Upper lobe of left lung (tissue), 6 donors: ENCODE results near the gene TRAPPC1. TPM values are rescaled to one million over a fixed set of nuclear protein-coding genes. Genes with fewer than 3 reads are reported as not detected.
A peak's percentile ranks its signal among the peaks of the same experiment; 100 is the strongest.

ENCODE experiments used
- ATAC-seq, 2 donors: fragments of 200-7000 bp; cut with Tn5 transposase; one replicate each; pipeline ENCODE4 v1.9.1; 2022; ENCODE audit warnings: mild to moderate bottlenecking in 2 of 2, moderate library complexity in 2 of 2; ENCODE audit not compliant: low FRiP score in 2 of 2
- DNase-seq, 2 donors: peaks; one replicate each; pipeline ENCODE4 v3.0.0-alpha.2; 2019 to 2020
- H3K27ac ChIP-seq, 4 donors: fragments of 200-600 bp; sonication (generic); one replicate each; pipeline ENCODE4 v1.5.1; 2016 to 2019
- H3K27me3 ChIP-seq, 4 donors: fragments of 200-600 bp; sonication (generic); one replicate each; pipeline ENCODE4 v1.5.1; 2017 to 2019
- H3K36me3 ChIP-seq, 4 donors: fragments of 200-600 bp; sonication (generic); one replicate each; pipeline ENCODE4 v1.5.1; 2016 to 2019
- H3K4me1 ChIP-seq, 4 donors: fragments of 200-600 bp; sonication (generic); one replicate each; pipeline ENCODE4 v1.5.1; 2018 to 2019
- H3K4me3 ChIP-seq, 4 donors: fragments of 200-600 bp; sonication (generic); one replicate each; pipeline ENCODE4 v1.5.1; 2017 to 2019; ENCODE audit warnings: mild to moderate bottlenecking in 2 of 4, moderate library complexity in 1 of 4
- H3K9me3 ChIP-seq, 4 donors: fragments of 200-600 bp; sonication (generic); one replicate each; pipeline ENCODE4 v1.5.1; 2018 to 2019
- CTCF ChIP-seq, 6 experiments: fragments of 450-650 bp in 4 of 6; fragments of 200-600 bp in 2 of 6; sonication (generic) in 2 of 6; IDR thresholded peaks; one replicate each; pipeline ENCODE4 v1.5.1; 2016 to 2019; ENCODE audit warnings: antibody characterized with exemption in 6 of 6
- EP300 ChIP-seq, 4 donors: sonication (generic); formaldehyde crosslinking; IDR thresholded peaks; one replicate each; pipeline ENCODE4 v1.5.1; 2017; ENCODE audit warnings: antibody characterized with exemption in 4 of 4, control low read depth in 2 of 4
- POLR2A ChIP-seq, 4 donors: fragments of 450-650 bp; IDR thresholded peaks; one replicate each; pipeline ENCODE4 v1.5.1; 2016 to 2017; ENCODE audit warnings: antibody characterized with exemption in 4 of 4, mild to moderate bottlenecking in 2 of 4
- POLR2AphosphoS5 ChIP-seq, 2 donors: sonication (generic); formaldehyde crosslinking; IDR thresholded peaks; one replicate each; pipeline ENCODE4 v1.5.1; 2017; ENCODE audit warnings: antibody characterized with exemption in 2 of 2
- WGBS, 2 donors: methylation state at CpG; one replicate each; pipeline ENCODE4 v1.1.5; 2017 to 2018; 5-methylcytosine and 5-hydroxymethylcytosine counted together
- total RNA-seq, 6 donors: library from RNA; depleted of rRNA in 4 of 6; stranded (reverse); fragments of >200 nt in 4 of 6; gene quantifications; one replicate each; pipeline versions ENCODE4 v1.1.0 to v1.2.1, GENCODE V29; 2016 to 2021
- donor health status: DM: no; HTN: no; CAD: no; lungs with moderate emphysema.
- donor health status: DM: no; HTN: yes; CAD: no; lungs with severe emphysema.

Gene TRAPPC1
- total RNA-seq, 6 donors from 2014 or later: 70.4 to 148 (median 95.8) TPM

- peak within 1 kb of the TSS; percentile 89 to 96 (median 92) for H3K27ac ChIP-seq
- ATAC-seq (peak; percentile 32 to 71), DNase-seq (peak; percentile 76 to 86)
- H3K4me1 ChIP-seq: peaks cover 39 to 53% (median 50%) of the 10 kb centered on the region in 4 donors
- peak in 2 of 4 donors; percentile 27 to 34 for TF ChIP-seq POLR2A (IDR thresholded peaks at IDR 0.05)
- peak; percentile 13 to 64 for TF ChIP-seq POLR2AphosphoS5 (IDR thresholded peaks at IDR 0.05)
- TF ChIP-seq CTCF (IDR thresholded peaks at IDR 0.05): no peak
- 8 to 30% methylated on average over 6 to 18 of the region's 18 CpGs for WGBS, 2 donors
- H3K4me3 ChIP-seq: peak within 1 kb of the TSS; percentile 34 to 96 (median 73)
- H3K9me3 ChIP-seq: no peaks in the 10 kb centered on the region
- no peaks in the 10 kb centered on the region for H3K27me3 ChIP-seq
- peaks cover 0 to 27% (median 12%) of the 10 kb centered on the region in 4 donors for H3K36me3 ChIP-seq
Observed at GRCh38 chr17:7888184-7888920, 43.4 kb downstream of the TRAPPC1 start, which contains the start of gene CHD3. Gene CHD3 (plus strand): TSS chr17:7888789. CDS start chr17:7889001, 212 bp downstream.

GRCh38 chr17:7887482-7888183 is 44.1 kb downstream of the TRAPPC1 start:
- peaks cover 0 to 22% (median 10%) of the 10 kb centered on the region in 4 donors for H3K36me3 ChIP-seq
- DNase-seq (peak; percentile 95 to 96), ATAC-seq (peak; percentile 92 to 94)
- TF ChIP-seq CTCF (IDR thresholded peaks at IDR 0.05): no peak
- no peak for TF ChIP-seq EP300 (IDR thresholded peaks at IDR 0.05)
- peak in 2 of 4 donors; percentile 57 to 61 for TF ChIP-seq POLR2A (IDR thresholded peaks at IDR 0.05)
- TF ChIP-seq POLR2AphosphoS5 (IDR thresholded peaks at IDR 0.05): peak; percentile 39 to 50
- no peaks in the 10 kb centered on the region for H3K27me3 ChIP-seq
- H3K4me3 ChIP-seq: peak overlapping the region; percentile 34 to 96 (median 73)
- H3K4me1 ChIP-seq: peaks cover 41 to 57% (median 51%) of the 10 kb centered on the region in 4 donors
- peak overlapping the region; percentile 89 to 96 (median 92) for H3K27ac ChIP-seq
- H3K9me3 ChIP-seq: no peaks in the 10 kb centered on the region
- WGBS, 2 donors: 0 to 1% methylated on average over 25 to 35 of the region's 35 CpGs

GRCh38 chr17:7887038-7887481 is 44.7 kb downstream of the TRAPPC1 start:
- peaks cover 0 to 25% (median 8%) of the 10 kb centered on the region in 4 donors for H3K36me3 ChIP-seq
- DNase-seq: no peak
- TF ChIP-seq CTCF (IDR thresholded peaks at IDR 0.05) (peak in 1 of 6 experiments; percentile 6), POLR2AphosphoS5 (IDR thresholded peaks at IDR 0.05) (no peak)
- no peaks in the 10 kb centered on the region for H3K9me3 ChIP-seq
- no peak for ATAC-seq
- H3K27ac ChIP-seq: peak overlapping the region; percentile 89 to 96 (median 92)
- peaks cover 46 to 61% (median 54%) of the 10 kb centered on the region in 4 donors for H3K4me1 ChIP-seq
- 0 to 1% methylated on average over 8 of the region's 8 CpGs for WGBS, 2 donors
- H3K27me3 ChIP-seq: no peaks in the 10 kb centered on the region
- H3K4me3 ChIP-seq: peak overlapping the region; percentile 15 to 96 (median 73)

GRCh38 chr17:7886227-7887037 is 45.3 kb downstream of the TRAPPC1 start:
- 2 to 4% methylated on average over 12 to 30 of the region's 30 CpGs for WGBS, 2 donors
- DNase-seq: peak; percentile 42 to 86
- H3K4me1 ChIP-seq: peaks cover 50 to 66% (median 57%) of the 10 kb centered on the region in 4 donors

More at GRCh38 chr17:7886227-7887037, 45.3 kb downstream of the TRAPPC1 start:
- peak overlapping the region; percentile 62 to 96 (median 78) for H3K4me3 ChIP-seq
- H3K9me3 ChIP-seq: no peaks in the 10 kb centered on the region
- H3K27me3 ChIP-seq: no peaks in the 10 kb centered on the region
- no peak for TF ChIP-seq CTCF (IDR thresholded peaks at IDR 0.05)
- no peak for TF ChIP-seq POLR2AphosphoS5 (IDR thresholded peaks at IDR 0.05)
- no peak for TF ChIP-seq EP300 (IDR thresholded peaks at IDR 0.05)
- TF ChIP-seq POLR2A (IDR thresholded peaks at IDR 0.05): no peak
- ATAC-seq: no peak
- peaks cover 0 to 20% (median 6%) of the 10 kb centered on the region in 4 donors for H3K36me3 ChIP-seq
- H3K27ac ChIP-seq: peak overlapping the region; percentile 89 to 96 (median 92)
